NCI-H146 treated with DMSO at 0.1 percent for 48 hours (cell line): ENCODE data around the gene ABLIM2.

Experiments
- DNase-seq: peaks from one replicate; lab custom pipeline; 2025; ENCODE audit not compliant: unreplicated experiment; lab: John Stamatoyannopoulos, UW

Gene ABLIM2

DNA sequence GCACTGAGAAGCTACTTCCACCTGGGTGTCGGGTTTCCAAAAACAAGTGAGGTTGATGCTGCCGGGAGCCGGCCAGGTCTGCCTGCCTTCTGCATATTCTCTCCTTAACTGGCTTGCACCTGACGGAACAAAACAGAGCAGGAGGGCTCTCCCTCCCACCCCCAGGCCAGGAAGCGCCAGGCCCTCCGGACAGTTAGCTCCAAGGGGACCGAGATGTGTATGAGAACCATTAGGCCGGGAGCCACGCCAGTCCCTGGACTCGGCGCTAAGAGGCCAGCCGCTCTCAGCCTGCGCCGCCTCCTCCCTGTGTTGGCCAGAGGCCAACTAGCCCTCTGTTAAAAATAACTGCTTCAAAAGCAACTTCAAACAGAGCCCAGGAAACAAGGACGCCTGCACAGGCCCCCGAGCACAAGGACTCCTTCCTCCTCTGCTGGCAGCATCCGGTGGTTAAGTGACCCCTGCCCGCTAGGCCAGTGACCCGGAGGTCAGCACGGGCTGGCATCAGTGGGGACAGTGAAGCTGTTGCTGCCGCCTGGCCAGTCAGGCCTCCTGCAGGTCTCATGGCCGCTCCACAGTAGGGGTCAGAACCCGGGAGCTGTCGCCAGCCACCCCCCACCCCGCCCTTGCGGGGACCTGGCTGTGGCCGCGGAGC lies 107.9 kb downstream of the ABLIM2 start:
- peak; percentile 88 for DNase-seq

DNA sequence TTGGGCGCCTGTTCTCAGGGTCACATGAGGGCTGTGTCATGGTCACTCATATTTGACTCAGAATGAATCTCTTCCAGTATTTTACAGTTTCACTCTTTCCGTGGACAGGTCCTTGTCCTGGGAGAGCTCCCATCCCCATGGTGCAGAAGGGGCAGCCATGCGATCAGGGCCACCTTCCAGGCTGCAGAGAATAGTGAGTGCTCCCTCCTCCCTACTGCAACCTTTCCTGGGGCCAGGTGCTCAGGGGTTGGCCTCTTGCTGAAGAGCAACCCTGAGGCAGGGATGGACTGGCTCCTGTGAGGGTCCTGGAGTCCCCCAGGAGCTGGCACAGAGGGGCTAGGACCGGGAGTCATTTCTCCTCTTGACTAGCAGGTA lies 108.4 kb downstream of the ABLIM2 start:
- DNase-seq = no peak

DNA sequence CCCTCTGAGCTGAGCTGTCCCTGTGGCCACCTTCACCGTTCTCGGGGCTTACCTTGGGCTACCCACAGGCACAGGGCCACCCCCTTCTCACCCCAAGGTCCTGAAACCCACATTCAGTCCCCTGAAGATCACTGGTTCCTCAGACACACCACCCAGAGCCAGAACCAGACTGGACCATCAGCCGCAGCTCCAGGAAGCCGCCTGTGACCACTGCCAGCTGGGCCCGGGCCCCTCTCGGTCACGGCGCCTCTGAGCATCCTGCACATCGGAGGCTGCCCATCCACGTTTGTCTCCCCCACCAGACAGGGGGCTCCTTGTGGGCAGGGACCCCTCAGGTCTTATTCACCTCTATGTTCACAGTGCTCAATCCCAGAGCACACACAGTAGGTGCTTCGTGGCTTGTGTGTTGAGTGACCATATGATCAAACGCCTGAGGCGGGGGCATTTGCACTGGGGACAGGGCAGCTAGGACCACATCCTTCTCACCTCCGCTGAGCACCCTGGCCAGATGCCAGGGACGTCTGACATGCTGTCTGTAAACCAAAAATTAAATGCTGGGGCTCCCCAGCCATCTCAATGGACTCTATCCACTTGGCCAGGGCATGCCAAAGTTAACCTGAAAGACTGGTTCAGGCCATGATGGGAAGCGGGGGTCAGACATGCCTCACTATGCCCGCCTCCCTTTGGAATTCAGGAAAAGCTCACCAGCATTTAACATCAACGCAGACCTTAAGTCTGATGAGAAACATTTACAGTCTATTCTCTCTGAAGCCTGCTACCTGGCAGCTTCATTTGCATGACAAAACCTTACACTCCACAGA lies 109.5 kb downstream of the ABLIM2 start:
- no peak for DNase-seq

- DNase-seq = no peak
These were observed 110.6 kb downstream of the ABLIM2 start for GRCh38 chr4:8047837-8048678.

GRCh38 chr4:8046925-8047541 lies 111.6 kb downstream of the ABLIM2 start:
- DNase-seq = no peak

- peak; percentile 72 for DNase-seq
These were observed 112.7 kb downstream of the ABLIM2 start for GRCh38 chr4:8045909-8046308.

DNA sequence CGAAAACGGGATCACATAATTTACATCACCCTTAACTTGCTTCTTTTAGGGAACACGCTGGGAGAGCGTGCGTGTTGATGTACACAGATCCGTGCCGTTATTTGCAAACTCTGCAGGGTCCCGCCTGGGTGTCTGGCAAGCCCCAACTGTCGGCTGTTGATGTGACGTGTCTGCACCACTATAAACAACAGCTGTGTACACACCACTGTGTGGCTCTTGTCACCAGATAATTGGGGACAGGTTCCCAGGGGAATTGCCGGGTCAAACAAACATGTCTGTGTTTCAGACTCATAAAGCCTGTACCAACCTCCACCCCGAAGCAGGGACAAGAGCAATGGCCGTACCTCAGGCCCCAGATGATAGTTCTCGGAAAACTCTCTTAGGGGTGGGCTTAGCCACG lies 113.9 kb downstream of the ABLIM2 start:
- peak; percentile 98 for DNase-seq

GRCh38 chr4:8044244-8044643 lies 114.4 kb downstream of the ABLIM2 start:
- no peak for DNase-seq

- DNase-seq = no peak
These were observed 115.0 kb downstream of the ABLIM2 start for GRCh38 chr4:8043596-8043995.

DNA sequence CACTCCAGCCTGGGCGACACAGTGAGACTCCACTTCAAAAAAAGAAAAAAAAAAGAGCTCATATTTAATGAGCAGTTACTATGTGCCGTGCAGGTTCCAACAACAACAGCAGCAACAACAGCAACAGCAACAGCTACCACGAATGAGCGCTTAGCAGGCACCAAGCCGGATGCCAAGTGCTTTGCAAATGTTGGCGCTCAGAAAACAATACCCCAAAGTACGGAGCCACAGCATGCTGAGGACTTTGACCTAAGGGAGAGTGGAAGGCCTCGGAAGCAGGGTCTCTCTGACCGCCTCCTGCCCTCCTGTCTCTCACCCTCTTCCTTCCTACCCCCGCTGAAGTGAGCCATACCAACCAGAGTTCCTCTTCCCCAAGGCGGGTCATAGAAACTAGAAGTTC lies 116.7 kb downstream of the ABLIM2 start:
- no peak for DNase-seq

DNA sequence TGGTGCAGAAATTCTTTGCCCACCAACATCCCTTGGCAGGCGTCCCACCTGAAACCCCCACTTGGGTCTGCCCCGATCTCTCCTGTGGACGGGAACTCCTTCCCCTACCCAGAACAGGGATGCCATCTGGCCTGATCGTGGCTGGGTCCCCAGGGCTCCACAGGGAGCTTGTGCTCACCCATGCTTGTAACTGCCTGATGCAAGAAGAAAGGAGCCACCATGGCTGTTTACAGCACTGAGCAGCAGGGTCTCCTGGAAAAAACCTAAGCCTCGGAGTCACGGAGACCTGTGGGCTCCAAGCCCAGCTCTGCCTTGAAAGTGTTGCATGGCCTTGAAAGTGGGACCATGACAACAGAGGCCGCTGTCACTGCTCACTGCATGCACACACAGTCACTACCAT lies 117.4 kb downstream of the ABLIM2 start:
- DNase-seq = no peak

GRCh38 chr4:8040607-8041006 lies 118.0 kb downstream of the ABLIM2 start:
- DNase-seq = no peak

DNA sequence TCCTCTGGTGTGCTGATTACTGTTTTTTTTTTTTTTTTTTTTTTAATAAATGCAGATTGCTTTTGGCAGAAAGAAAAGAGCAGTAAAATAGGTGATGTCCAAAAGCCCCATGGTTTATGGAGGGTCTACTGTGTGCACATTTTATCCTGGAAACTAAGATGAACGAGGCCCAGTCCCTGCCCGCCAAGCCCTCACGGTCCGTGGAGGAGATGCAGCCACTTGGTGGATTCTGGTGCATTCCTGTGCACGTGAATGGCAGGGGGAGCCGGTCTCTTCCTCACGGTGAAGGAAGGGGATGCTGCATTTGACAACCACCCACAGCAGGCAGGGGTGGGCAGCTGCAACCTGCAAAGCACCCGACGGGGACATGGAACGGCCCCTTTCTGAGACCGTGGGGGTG lies 118.8 kb downstream of the ABLIM2 start:
- DNase-seq = no peak

- peak; percentile 67 for DNase-seq
These were observed 119.3 kb downstream of the ABLIM2 start for GRCh38 chr4:8039290-8039689.

DNA sequence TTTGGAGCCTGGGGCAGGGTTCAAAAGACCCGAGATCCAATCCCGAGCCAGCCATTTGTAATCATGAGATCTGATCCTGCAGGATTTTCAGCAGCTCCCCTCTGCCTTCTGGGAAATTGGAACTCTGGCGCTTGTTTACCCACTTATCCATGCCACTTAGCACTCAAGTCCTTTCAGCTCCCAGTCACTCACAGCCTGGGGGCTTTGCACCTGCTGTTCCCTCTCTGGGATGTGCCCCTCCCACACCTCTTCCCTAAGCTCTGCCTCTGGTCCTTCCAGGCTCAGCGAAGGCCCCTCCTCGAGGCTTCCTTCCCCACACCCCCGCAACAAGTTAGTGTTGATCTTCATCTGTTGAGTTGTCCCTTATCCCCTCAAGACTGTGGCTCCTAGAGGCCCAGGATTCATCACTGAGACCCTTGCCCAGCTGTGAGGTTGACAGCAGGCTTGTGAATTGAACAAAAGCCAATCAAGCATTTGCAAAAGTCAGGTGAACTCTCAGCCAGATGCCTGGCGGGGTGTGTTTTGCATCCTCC lies 119.8 kb downstream of the ABLIM2 start:
- peak; percentile 90 for DNase-seq

DNA sequence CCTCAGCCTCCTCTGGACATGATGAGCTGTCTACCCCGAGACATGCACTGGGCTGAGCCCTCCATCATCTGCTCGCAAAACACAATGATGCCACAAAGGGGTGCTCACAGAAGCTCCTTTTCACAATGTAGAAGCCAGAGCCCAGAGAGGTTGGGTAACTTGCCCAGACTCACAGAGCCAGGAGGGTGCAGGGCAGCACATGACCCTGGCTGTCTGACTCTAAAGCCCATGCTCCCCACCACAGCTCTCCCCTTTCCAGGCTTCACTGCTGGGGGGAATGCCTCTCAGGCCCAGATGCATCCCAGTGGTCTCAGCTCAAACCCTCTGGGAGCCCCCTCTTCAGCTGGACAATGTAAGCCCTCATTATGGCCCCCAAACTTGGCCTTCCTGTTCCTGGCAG lies 120.5 kb downstream of the ABLIM2 start:
- DNase-seq = no peak

DNA sequence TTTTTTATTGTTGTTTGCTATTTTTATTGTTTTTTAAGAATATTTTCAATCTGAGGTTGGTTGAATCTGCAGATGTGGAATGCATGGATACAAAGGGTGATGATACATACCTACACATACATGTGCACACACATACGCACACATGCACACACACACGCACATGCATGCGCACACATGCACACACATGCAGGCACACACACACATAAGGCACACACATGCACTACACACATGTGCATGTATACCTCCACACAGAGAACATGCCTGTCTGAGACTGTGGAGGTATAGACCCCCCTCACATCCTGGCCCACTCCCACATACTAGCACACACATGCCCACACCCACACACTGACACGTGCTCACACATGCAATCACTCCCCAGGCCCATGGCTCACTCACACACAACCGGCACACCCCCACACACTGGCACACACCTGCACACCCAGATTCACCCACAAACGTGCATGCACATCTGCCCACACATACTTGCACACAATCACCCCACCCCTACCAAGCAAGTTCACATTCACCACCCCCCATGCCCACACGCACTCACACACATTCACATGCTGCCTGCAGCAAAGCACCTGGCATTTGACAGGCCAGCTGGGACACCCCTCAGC lies 121.4 kb downstream of the ABLIM2 start:
- DNase-seq = no peak

DNA sequence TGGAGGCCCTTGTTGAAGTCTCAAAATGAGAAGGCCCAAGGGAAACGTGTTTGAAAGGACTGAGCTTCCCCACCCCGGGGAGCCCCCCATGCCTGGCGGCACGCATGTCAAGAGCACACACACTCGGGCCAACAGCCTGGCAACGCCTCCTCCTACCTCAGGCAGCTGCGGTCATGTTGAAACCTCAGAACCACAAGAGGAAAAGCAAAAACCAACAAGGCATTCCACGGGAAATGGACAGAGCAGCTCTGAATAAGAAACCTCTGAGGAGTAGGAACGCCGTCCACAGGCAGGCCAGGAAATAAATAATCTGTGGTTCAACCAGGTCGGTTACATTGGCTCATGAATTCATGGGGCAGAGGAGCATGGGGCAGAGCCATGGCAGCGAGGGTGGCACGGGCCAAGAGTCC lies 123.2 kb downstream of the ABLIM2 start:
- no peak for DNase-seq

DNA sequence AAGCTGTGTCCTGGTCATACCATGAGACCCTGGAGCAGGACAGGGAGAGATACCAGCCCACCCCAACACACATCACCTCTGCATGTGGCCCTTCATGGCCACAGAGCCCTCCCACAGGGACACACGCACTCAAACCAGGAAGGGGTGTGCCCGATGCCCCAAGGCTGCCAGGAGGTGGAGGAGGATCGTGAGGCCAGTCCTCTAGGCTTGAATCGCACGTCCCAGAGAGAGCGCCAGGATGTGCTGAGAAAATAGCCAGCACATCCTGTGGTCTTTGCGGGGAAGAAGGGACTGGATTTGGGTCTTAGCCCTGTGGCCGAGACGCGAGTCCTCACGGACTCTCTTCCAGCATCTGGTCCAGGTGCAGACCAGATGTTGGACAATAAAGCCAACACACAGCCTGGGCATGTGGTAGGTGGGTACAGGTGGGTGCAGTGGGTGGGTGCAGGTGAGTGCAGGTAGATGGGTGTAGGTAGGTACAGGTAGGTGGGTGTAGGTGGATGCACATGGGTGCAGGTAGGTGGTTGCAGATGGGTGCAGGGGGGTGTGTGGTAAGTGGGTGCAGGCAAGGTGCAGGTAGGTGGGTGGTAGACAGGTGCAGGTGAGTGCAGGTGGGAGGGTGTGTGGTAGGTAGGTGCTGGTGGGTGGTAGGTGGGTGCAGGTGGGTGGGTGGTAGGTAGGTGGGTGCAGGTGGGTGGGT lies 124.6 kb downstream of the ABLIM2 start:
- DNase-seq = no peak
